Upper lobe of left lung (tissue), 6 donors: ENCODE measurements around the gene FBXW7. TPM values are rescaled to one million over a fixed set of nuclear protein-coding genes. Genes with fewer than 3 reads are reported as not detected.

Experiments used
- ATAC-seq, 2 donors: fragments of 200-7000 bp; cut with Tn5 transposase; one replicate each; pipeline ENCODE4 v1.9.1; 2022; ENCODE audit warnings: mild to moderate bottlenecking in 2 of 2, moderate library complexity in 2 of 2; ENCODE audit not compliant: low FRiP score in 2 of 2
- DNase-seq, 2 donors: peaks; one replicate each; pipeline ENCODE4 v3.0.0-alpha.2; 2019 to 2020
- H3K27ac ChIP-seq, 4 donors: fragments of 200-600 bp; sonication (generic); one replicate each; pipeline ENCODE4 v1.5.1; 2016 to 2019
- H3K27me3 ChIP-seq, 4 donors: fragments of 200-600 bp; sonication (generic); one replicate each; pipeline ENCODE4 v1.5.1; 2017 to 2019
- H3K36me3 ChIP-seq, 4 donors: fragments of 200-600 bp; sonication (generic); one replicate each; pipeline ENCODE4 v1.5.1; 2016 to 2019
- H3K4me1 ChIP-seq, 4 donors: fragments of 200-600 bp; sonication (generic); one replicate each; pipeline ENCODE4 v1.5.1; 2018 to 2019
- H3K4me3 ChIP-seq, 4 donors: fragments of 200-600 bp; sonication (generic); one replicate each; pipeline ENCODE4 v1.5.1; 2017 to 2019; ENCODE audit warnings: mild to moderate bottlenecking in 2 of 4, moderate library complexity in 1 of 4
- H3K9me3 ChIP-seq, 4 donors: fragments of 200-600 bp; sonication (generic); one replicate each; pipeline ENCODE4 v1.5.1; 2018 to 2019
- CTCF ChIP-seq, 6 experiments: fragments of 450-650 bp in 4 of 6; fragments of 200-600 bp in 2 of 6; sonication (generic) in 2 of 6; IDR thresholded peaks; one replicate each; pipeline ENCODE4 v1.5.1; 2016 to 2019; ENCODE audit warnings: antibody characterized with exemption in 6 of 6
- EP300 ChIP-seq, 4 donors: sonication (generic); formaldehyde crosslinking; IDR thresholded peaks; one replicate each; pipeline ENCODE4 v1.5.1; 2017; ENCODE audit warnings: antibody characterized with exemption in 4 of 4, control low read depth in 2 of 4
- POLR2A ChIP-seq, 4 donors: fragments of 450-650 bp; IDR thresholded peaks; one replicate each; pipeline ENCODE4 v1.5.1; 2016 to 2017; ENCODE audit warnings: antibody characterized with exemption in 4 of 4, mild to moderate bottlenecking in 2 of 4
- POLR2AphosphoS5 ChIP-seq, 2 donors: sonication (generic); formaldehyde crosslinking; IDR thresholded peaks; one replicate each; pipeline ENCODE4 v1.5.1; 2017; ENCODE audit warnings: antibody characterized with exemption in 2 of 2
- WGBS, 2 donors: methylation state at CpG; one replicate each; pipeline ENCODE4 v1.1.5; 2017 to 2018; 5-methylcytosine and 5-hydroxymethylcytosine counted together
- total RNA-seq, 6 donors: library from RNA; depleted of rRNA in 4 of 6; stranded (reverse); fragments of >200 nt in 4 of 6; gene quantifications; one replicate each; pipeline versions ENCODE4 v1.1.0 to v1.2.1, GENCODE V29; 2016 to 2021
- donor health status: DM: no; HTN: no; CAD: no; lungs with moderate emphysema.
- donor health status: DM: no; HTN: yes; CAD: no; lungs with severe emphysema.

Gene FBXW7
- total RNA-seq, 6 donors from 2014 or later, result 36.5 to 116 (median 52.5) TPM

DNA sequence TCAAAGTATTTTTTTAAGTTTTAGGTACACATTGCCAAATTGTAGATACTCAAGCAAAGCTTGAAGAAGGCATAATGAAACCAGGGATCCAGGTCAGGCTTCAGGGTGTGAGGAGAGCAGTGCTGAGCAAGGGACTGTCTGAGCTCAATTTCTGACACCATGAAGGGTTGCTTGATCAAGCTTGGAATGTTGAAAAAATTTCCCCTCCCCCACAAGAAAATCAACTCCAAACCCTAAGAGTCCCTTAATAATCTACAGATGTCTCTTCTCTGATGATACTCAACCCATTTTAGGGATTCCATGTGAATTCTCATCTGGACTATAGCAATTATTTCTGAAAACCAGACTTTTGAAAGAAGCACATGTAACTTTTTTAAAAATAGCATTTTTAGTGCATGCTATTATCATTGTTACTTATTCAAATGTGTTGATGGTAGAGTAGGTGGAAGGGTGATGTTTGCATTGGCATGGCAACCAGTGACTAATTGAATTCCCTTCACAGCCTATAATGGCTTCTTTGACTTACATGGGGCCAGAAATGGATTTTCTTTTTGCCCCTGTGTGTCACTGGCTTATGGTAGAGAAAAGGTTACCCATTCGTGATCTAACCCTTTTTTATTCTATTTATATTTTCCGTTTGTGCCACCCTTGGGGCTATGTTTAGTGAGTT lies 252.0 kb downstream of the FBXW7 start:
- WGBS, 2 donors, result 95% methylated on average over 2 of the region's 2 CpGs
- H3K4me3 ChIP-seq, result no peak overlapping the region
- no peak for ATAC-seq

GRCh38 chr4:152281822-152282221 lies 254.1 kb downstream of the FBXW7 start:
- WGBS, 2 donors, result 58 to 66% methylated on average over 6 of the region's 6 CpGs
- no peak overlapping the region for H3K4me3 ChIP-seq
- no peaks in the 10 kb centered on the region for H3K27me3 ChIP-seq
- no peak for TF ChIP-seq POLR2A (IDR thresholded peaks at IDR 0.05)
- TF ChIP-seq CTCF (IDR thresholded peaks at IDR 0.05), result no peak
- TF ChIP-seq EP300 (IDR thresholded peaks at IDR 0.05), result no peak
- no peak for TF ChIP-seq POLR2AphosphoS5 (IDR thresholded peaks at IDR 0.05)
- no peak overlapping the region for H3K27ac ChIP-seq
- peaks cover 0 to 7% (median 2%) of the 10 kb centered on the region in 4 donors for H3K4me1 ChIP-seq
- no peaks in the 10 kb centered on the region for H3K36me3 ChIP-seq
- H3K9me3 ChIP-seq, result no peaks in the 10 kb centered on the region
- ATAC-seq, result no peak
- no peak for DNase-seq

More for the DNA sequence above, 252.0 kb downstream of the FBXW7 start:
- peaks cover 0 to 6% (median 2%) of the 10 kb centered on the region in 4 donors for H3K4me1 ChIP-seq
- no peaks in the 10 kb centered on the region for H3K9me3 ChIP-seq
- TF ChIP-seq POLR2AphosphoS5 (IDR thresholded peaks at IDR 0.05), result no peak
- no peak for TF ChIP-seq EP300 (IDR thresholded peaks at IDR 0.05)
- TF ChIP-seq POLR2A (IDR thresholded peaks at IDR 0.05), result no peak
- no peak for TF ChIP-seq CTCF (IDR thresholded peaks at IDR 0.05)
- no peaks in the 10 kb centered on the region for H3K27me3 ChIP-seq
- no peaks in the 10 kb centered on the region for H3K36me3 ChIP-seq
- no peak overlapping the region for H3K27ac ChIP-seq
- no peak for DNase-seq

- no peak for TF ChIP-seq POLR2AphosphoS5 (IDR thresholded peaks at IDR 0.05)
- no peak for TF ChIP-seq POLR2A (IDR thresholded peaks at IDR 0.05)
- TF ChIP-seq CTCF (IDR thresholded peaks at IDR 0.05), result no peak
- no peak for TF ChIP-seq EP300 (IDR thresholded peaks at IDR 0.05)
- H3K4me3 ChIP-seq, result no peak overlapping the region
- no peaks in the 10 kb centered on the region for H3K36me3 ChIP-seq
- WGBS, 2 donors, result 93 to 97% methylated on average over 2 of the region's 2 CpGs
- no peak overlapping the region for H3K27ac ChIP-seq
- DNase-seq (no peak), ATAC-seq (no peak)
- H3K27me3 ChIP-seq, result no peaks in the 10 kb centered on the region
- H3K4me1 ChIP-seq, result peaks cover 0 to 7% (median 2%) of the 10 kb centered on the region in 4 donors
- H3K9me3 ChIP-seq, result no peaks in the 10 kb centered on the region
Observed at GRCh38 chr4:152281211-152281610, 254.7 kb downstream of the FBXW7 start.

GRCh38 chr4:152279234-152279566 lies 256.7 kb downstream of the FBXW7 start:
- 84 to 94% methylated on average over 7 to 8 of the region's 8 CpGs for WGBS, 2 donors
- Histone ChIP-seq H3K36me3 (no peaks in the 10 kb centered on the region), H3K27ac (peak overlapping the region in 2 of 4 donors; percentile 20 to 67), H3K9me3 (no peaks in the 10 kb centered on the region), H3K4me3 (no peak overlapping the region), H3K27me3 (no peaks in the 10 kb centered on the region), H3K4me1 (peaks cover 0 to 7% (median 2%) of the 10 kb centered on the region in 4 donors)
- ATAC-seq (peak in 1 of 2 donors; percentile 19), DNase-seq (peak in 1 of 2 donors; percentile 4)
- TF ChIP-seq CTCF (IDR thresholded peaks at IDR 0.05), result no peak
- no peak for TF ChIP-seq POLR2A (IDR thresholded peaks at IDR 0.05)
- TF ChIP-seq POLR2AphosphoS5 (IDR thresholded peaks at IDR 0.05), result no peak
- no peak for TF ChIP-seq EP300 (IDR thresholded peaks at IDR 0.05)
